Measurements from ENCODE around the gene PTDSS2.
"Not testable (repeated sequence)": the region's sequence is repeated elsewhere in the genome, so short reads cannot be mapped to it uniquely, and the experiment has no call there.

Gene PTDSS2

DNA sequence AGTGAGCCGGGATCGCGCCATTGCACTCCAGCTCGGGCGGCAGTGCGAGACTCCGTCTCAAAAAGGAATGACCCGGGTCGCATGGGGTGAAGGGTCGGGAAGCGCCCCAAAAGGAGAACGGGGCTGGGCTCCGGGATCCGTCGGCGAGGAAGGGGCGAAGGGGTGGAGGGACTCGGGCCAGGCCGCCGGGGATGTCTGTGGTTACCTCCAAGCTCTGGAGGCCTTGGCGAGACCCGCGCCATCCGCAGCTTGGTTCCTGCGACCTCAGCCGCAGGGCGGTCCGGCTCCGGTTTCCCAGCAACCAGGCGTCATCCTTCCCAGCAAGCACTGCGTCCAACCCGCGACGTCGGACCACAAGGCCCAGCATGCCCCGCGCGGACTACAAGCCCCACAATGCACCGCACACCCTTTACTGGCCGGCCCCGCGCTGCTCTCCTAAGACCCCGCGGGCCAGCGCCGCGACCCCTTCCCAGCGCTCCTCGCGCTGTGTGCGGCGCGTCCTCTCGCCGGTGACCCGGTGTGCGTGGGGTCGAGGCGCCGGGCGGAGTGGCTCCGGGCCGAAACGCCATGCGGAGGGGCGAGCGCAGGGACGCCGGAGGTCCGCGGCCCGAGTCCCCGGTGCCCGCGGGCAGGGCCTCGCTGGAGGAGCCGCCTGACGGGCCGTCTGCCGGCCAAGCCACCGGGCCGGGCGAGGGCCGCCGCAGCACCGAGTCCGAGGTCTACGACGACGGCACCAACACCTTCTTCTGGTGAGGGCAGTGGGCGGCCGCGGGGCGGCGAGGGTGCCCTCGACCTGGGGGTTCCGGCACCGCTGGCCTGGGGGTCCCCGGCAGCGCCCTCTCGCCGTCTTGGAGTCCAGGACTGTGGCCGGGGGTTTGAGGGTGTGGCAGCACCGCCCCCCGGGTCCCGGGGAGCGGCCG lies at the start of gene PTDSS2:
PTDSS2 (plus strand) TSS at position 391 of the 920 bp plus-strand sequence; CDS start at position 568, 177 bp downstream.
- no peaks in the 10 kb centered on the region for H3K9me3 ChIP-seq
- peak within 1 kb of the TSS; percentile 67 for H3K4me3 ChIP-seq
- peak; percentile 93 to 97 for DNase-seq (ENCODE audit: low spot score in 2 of 2)
- in situ Hi-C loops (cut with MboI; ENCODE audit: low sequenced_read_pairs): no loop called here
- H3K27me3 ChIP-seq (ENCODE audit: low read depth): no peaks in the 10 kb centered on the region
- peaks cover 21% of the 10 kb centered on the region for H3K4me1 ChIP-seq
- peaks cover 34% of the 10 kb centered on the region for H3K36me3 ChIP-seq (replicated peaks)

DNA sequence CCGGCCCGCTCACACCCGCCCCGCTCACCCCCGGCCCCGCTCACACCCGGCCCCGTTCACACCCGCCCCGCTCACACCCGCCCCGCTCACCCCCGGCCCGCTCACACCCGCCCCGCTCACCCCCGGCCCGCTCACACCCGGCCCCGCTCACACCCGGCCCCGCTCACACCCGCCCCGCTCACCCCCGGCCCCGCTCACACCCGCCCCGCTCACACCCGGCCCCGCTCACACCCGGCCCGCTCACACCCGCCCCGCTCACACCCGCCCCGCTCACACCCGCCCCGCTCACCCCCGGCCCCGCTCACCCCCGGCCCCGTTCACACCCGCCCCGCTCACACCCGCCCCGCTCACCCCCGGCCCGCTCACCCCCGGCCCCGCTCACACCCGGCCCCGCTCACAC lies 48.9 kb upstream of the PTDSS2 start:
- H3K4me3 ChIP-seq; H3K27me3 ChIP-seq (ENCODE audit: low read depth); in situ Hi-C loops (cut with MboI; ENCODE audit: low sequenced_read_pairs); H3K36me3 ChIP-seq (replicated peaks); H3K4me1 ChIP-seq; H3K9me3 ChIP-seq; DNase-seq (ENCODE audit: low spot score in 2 of 2): not testable (repeated sequence)

GRCh38 chr11:403021-403760 lies 46.9 kb upstream of the PTDSS2 start:
- in situ Hi-C loops (cut with MboI; ENCODE audit: low sequenced_read_pairs): no loop called here

GRCh38 chr11:403761-404431 lies 46.2 kb upstream of the PTDSS2 start:
- in situ Hi-C loops (cut with MboI; ENCODE audit: low sequenced_read_pairs): no loop called here
- no peaks in the 10 kb centered on the region for H3K27me3 ChIP-seq (ENCODE audit: low read depth)
- H3K36me3 ChIP-seq (replicated peaks): no peaks in the 10 kb centered on the region
- H3K9me3 ChIP-seq: no peaks in the 10 kb centered on the region
- no peak for DNase-seq (ENCODE audit: low spot score in 2 of 2)
- no peak overlapping the region for H3K4me3 ChIP-seq
- H3K4me1 ChIP-seq: no peaks in the 10 kb centered on the region; the same call in 1 of the 2 replicates

More at GRCh38 chr11:403021-403760, 46.9 kb upstream of the PTDSS2 start:
- no peaks in the 10 kb centered on the region for H3K36me3 ChIP-seq (replicated peaks)
- no peaks in the 10 kb centered on the region for H3K9me3 ChIP-seq
- H3K4me3 ChIP-seq: no peak overlapping the region
- DNase-seq (ENCODE audit: low spot score in 2 of 2): no peak
- H3K4me1 ChIP-seq: no peaks in the 10 kb centered on the region; the same call in 1 of the 2 replicates
- no peaks in the 10 kb centered on the region for H3K27me3 ChIP-seq (ENCODE audit: low read depth)

DNA sequence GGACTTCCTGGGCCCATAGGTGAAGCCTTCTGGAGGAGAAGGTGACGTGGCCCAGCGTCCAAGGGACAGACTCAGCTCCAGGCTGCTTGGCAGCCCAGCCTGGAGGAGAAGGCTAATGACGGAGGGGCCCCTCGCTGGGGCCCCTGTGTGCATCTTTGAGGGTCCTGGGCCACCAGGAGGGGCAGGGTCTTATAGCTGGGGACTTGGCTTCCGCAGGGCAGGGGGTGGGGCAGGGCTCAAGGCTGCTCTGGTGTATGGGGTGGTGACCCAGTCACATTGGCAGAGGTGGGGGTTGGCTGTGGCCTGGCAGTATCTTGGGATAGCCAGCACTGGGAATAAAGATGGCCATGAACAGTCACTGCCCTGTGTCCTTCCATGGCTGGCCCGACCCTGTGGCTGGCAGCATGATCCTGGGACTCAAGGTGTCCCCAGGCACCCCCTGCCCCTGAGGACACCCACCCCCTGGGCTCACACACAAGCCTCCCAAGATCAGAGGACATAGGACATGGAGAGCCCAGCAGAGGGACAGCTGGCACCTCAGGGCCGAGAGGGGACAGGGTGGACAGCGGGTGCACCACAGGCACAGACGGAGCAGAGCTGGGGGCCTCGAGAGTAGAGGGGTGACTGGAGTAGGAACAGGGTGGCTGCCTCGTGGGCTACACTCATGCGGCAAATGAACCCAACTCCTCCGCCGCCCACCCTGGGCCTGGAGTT lies 45.4 kb upstream of the PTDSS2 start:
- no peak for DNase-seq (ENCODE audit: low spot score in 2 of 2)
- Histone ChIP-seq H3K27me3 (ENCODE audit: low read depth) (no peaks in the 10 kb centered on the region), H3K36me3 (replicated peaks) (no peaks in the 10 kb centered on the region), H3K4me1 (no peaks in the 10 kb centered on the region; the same call in 1 of the 2 replicates), H3K9me3 (no peaks in the 10 kb centered on the region), H3K4me3 (no peak overlapping the region)
- in situ Hi-C loops (cut with MboI; ENCODE audit: low sequenced_read_pairs): no loop called here

DNA sequence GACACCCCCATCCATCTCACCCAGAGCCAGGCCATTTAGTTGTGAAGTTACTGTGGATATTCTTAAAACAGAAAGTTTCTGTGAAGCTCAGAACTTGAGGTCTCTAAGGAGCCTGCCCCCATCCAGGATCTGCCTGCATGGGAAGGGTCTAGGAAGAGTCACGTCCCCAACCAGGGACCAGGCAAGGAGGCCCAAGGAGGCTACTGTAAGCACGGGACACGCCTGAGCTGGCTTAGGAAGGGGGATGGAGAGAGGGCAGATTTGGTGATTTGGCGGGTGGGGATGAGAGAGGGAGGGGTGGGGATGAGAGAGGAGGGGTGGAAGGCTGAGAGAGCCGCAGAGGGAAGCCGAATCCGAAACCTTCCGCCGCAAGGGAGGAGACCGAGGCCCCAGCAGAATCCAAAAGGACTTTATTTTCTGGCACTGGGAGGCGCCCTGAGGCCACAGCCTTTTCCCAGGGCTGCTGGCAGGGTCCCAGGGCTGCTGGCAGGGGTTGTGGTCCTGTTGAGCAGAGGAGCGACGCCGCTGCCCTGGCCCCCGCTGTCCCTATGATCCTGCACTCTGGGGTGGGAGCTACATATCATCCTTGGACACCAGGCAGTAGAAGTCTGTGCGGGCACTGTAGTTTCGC lies 44.6 kb upstream of the PTDSS2 start:
- Histone ChIP-seq H3K4me3 (no peak overlapping the region), H3K4me1 (no peaks in the 10 kb centered on the region; the same call in 1 of the 2 replicates), H3K36me3 (replicated peaks) (no peaks in the 10 kb centered on the region), H3K27me3 (ENCODE audit: low read depth) (no peaks in the 10 kb centered on the region), H3K9me3 (no peaks in the 10 kb centered on the region)
- no peak for DNase-seq (ENCODE audit: low spot score in 2 of 2)
- in situ Hi-C loops (cut with MboI; ENCODE audit: low sequenced_read_pairs): no loop called here

DNA sequence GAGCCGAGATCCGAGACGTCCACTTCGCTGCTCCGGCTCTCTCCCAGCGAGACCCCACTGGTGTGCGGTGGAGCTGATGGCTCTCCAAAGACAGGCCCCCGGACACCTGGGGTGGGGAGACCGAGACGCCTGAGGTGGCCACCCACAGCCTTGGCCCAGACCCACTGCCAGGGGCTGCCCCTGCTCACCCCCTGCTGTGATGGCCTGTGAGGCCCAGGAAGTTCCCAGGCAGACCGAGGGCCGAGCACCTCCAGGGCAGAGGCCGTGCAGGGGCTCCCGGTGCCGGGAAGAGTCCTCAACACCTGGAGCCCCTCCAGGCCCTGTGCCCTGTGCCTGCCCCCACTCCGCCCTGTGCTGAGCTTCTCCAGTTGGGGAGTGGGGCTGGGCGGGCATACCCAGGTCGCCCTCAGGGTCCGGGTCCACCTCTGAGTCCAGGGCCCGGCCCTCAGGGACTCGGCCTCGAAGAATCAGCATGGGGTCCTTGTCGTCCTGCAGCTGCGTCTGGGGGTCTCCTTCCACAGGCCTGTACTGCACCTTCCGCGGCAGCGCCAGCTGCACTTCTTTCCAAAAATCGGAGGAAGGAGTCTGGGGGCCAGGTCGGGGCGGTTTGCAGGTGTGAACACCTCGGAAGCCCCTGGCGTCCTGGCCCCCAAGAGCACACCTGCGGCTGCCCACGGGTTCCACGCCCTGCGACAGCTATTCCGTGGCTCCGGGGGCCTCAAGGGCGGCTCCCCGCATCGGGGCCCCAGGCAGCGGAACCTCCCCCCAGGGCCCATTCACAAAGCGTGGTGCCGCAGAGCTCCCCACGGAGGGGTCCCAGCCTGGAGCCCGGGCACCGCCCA lies 43.9 kb upstream of the PTDSS2 start:
- Histone ChIP-seq H3K27me3 (ENCODE audit: low read depth) (no peaks in the 10 kb centered on the region), H3K4me1 (no peaks in the 10 kb centered on the region; the same call in 1 of the 2 replicates), H3K4me3 (peak overlapping the region; percentile 41), H3K9me3 (no peaks in the 10 kb centered on the region), H3K36me3 (replicated peaks) (no peaks in the 10 kb centered on the region)
- in situ Hi-C loops (cut with MboI; ENCODE audit: low sequenced_read_pairs): no loop called here
- DNase-seq (ENCODE audit: low spot score in 2 of 2): no peak

- Histone ChIP-seq H3K4me1 (no peaks in the 10 kb centered on the region; the same call in 1 of the 2 replicates), H3K9me3 (no peaks in the 10 kb centered on the region), H3K36me3 (replicated peaks) (no peaks in the 10 kb centered on the region), H3K27me3 (ENCODE audit: low read depth) (no peaks in the 10 kb centered on the region), H3K4me3 (peak overlapping the region; percentile 41)
- DNase-seq (ENCODE audit: low spot score in 2 of 2): peak; percentile 79 to 92
- in situ Hi-C loops (cut with MboI; ENCODE audit: low sequenced_read_pairs): no loop called here
Observed at GRCh38 chr11:406796-407650, 43.1 kb upstream of the PTDSS2 start.

DNA sequence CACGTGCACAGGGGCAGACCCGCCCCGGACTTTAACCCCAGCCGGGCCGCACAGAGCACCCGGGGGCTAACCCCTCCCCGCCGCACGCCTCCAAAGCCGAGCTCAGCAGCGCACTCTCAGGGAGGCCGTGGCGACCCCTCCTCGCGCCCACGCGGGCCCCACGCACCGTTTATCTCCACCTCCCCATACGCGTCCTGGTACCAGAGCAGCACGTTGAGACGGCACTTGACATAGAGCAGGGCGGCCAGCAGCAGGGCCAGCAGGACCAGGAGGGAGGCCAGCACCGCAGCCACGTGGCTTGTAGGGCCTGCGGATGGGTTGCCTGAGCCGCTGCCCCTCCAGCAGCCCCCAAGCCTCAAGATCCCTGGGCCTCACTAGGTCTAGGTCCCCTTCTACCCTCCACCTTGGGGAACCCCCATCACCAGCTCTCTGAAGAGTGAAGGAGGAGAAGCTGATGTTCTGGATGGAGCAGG lies 42.4 kb upstream of the PTDSS2 start:
- no peaks in the 10 kb centered on the region for H3K9me3 ChIP-seq
- H3K4me1 ChIP-seq: no peaks in the 10 kb centered on the region; the same call in 1 of the 2 replicates
- in situ Hi-C loops (cut with MboI; ENCODE audit: low sequenced_read_pairs): no loop called here
- no peak for DNase-seq (ENCODE audit: low spot score in 2 of 2)
- H3K36me3 ChIP-seq (replicated peaks): no peaks in the 10 kb centered on the region
- H3K4me3 ChIP-seq: no peak overlapping the region
- no peaks in the 10 kb centered on the region for H3K27me3 ChIP-seq (ENCODE audit: low read depth)

DNA sequence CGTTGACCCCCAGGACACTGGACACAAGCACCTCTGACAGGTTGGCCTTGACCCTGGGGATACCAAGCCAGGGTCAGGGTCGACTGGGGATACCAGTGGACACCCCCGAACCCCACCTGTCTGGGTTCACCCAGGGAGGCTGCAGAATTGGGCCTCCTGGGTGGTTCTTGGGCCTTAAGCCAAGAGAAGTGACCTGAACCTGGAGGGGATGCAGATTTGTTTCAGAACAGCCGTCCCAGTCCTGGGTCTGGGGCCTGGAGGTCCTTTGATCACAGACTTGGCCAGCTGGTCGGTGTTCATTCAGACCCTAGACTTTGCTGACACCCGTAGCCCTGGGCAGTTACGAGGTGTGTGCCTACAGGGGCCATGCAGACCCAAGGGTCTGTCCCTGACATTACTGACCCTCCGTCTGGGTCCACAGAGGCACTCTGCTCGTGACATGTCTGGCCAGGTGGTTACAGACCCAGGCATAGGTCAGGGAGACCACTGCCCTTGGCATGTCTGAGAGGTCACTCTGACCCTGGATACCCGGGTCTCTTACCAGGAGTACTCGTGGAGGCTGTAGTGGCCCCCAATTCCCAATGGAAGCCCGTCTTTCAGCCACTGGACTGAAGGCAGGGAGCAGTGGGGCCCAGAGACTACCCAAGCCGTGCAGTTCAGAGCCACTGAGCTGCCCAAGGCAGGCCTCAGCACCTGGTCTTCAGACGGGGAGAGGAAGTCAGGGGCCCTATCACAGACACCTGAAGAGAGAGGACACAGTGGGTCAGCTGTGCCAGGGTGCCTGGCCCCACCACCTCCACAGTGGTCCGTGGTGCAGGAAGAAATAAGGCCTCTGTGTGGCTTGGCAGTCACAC lies 41.7 kb upstream of the PTDSS2 start:
- no peak for DNase-seq (ENCODE audit: low spot score in 2 of 2)
- no peaks in the 10 kb centered on the region for H3K9me3 ChIP-seq
- H3K4me1 ChIP-seq: no peaks in the 10 kb centered on the region; the same call in 1 of the 2 replicates
- no peaks in the 10 kb centered on the region for H3K36me3 ChIP-seq (replicated peaks)
- no peak overlapping the region for H3K4me3 ChIP-seq
- in situ Hi-C loops (cut with MboI; ENCODE audit: low sequenced_read_pairs): no loop called here
- no peaks in the 10 kb centered on the region; the same call in 1 of the 2 replicates for H3K27me3 ChIP-seq (ENCODE audit: low read depth)
